GM21526 (cell line): ENCODE measurements around the gene SETBP1.

Experiments
- ATAC-seq: cut with Tn5 transposase; IDR thresholded peaks from one replicate; pipeline ENCODE4 v1.9.1; 2021; ENCODE audit warnings: moderate library complexity; ENCODE audit not compliant: unreplicated experiment, low FRiP score

The SETBP1 gene

GRCh38 chr18:44835703-44836102 lies 155.0 kb downstream of the SETBP1 start:
- ATAC-seq, result no peak

DNA sequence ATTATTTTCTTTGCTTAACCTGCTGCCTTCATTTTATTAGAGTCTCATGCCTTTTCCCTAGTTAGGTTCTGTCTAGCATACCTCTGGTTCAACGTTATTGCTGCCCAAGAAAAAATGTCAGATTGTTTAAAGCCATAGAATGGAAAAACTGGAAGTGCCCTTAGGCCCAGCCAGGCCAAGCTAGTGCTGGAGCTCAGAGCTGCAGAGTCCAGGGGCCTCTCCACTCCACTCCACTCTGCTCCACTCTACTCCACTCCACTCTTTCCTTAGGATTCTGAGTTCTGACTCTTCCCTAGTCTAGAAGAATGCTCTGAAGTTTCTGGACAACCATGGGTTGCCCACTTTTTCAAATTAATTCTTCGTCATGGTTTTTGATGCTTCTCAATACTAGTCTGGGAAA lies 155.6 kb downstream of the SETBP1 start:
- ATAC-seq, result no peak

DNA sequence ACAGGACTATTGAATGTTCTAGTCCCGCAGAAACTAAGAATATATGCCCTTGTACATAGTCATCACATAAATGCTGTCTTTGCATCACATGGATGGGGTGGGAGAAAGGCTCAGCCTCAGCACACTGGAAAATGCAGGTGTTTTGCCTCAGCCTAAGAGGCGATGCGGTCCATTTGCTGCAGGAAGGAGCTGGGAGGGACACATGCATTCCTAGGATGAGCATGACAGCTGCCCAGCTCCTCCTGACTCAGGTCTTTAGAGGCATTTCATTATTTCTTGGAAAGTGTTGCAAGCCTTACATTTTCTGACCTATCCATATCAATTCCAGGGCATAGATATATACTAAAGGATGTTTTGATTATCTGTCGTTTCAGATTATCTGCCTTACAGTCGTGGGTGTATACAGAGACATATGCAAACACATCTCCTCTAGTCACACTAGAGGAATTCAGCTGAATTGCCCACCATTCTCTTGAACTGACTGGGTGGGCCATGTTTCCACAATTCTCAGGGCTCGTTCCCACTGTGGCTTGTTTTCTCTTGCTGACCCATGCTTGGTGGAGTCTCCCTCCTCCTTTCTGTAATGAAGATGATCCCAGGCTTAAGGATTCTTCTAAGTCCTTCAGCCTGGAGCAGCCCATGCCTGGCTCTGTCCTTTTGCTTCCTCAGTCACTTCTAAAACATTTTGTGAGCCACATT lies 156.9 kb downstream of the SETBP1 start:
- ATAC-seq, result no peak

DNA sequence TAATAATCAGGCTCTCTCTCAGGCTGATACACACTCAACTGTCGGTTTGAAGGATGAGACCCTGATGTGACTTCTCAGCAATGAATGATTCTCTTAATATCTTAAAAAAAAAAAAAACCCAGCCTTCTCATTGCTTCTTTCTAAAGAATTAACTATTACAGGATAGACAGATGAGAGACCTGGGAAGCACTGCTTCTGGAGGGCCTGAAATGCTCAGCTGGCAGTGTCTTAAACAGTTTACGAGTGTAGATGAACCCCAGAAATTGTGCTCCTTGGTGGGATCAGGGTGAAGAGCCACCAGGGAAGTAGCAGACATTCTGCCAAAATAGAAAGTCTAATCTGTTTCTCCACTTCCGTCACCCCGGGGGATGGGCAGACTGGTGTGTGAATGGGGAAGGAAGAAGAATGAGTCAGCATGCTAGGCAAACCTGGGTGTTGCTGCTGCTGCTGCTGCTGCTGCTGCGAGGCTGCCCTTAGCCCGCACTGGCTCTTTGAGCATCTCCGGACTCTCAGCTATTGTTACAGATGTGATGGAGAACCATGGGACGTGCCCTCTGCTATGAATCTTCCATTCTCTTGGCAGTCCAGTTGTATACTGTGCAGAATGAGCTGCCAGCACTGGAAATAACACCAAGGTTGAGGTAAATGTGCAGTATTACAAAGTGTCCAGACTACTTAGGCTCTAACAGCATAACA lies 158.4 kb downstream of the SETBP1 start:
- ATAC-seq, result peak; percentile 99

DNA sequence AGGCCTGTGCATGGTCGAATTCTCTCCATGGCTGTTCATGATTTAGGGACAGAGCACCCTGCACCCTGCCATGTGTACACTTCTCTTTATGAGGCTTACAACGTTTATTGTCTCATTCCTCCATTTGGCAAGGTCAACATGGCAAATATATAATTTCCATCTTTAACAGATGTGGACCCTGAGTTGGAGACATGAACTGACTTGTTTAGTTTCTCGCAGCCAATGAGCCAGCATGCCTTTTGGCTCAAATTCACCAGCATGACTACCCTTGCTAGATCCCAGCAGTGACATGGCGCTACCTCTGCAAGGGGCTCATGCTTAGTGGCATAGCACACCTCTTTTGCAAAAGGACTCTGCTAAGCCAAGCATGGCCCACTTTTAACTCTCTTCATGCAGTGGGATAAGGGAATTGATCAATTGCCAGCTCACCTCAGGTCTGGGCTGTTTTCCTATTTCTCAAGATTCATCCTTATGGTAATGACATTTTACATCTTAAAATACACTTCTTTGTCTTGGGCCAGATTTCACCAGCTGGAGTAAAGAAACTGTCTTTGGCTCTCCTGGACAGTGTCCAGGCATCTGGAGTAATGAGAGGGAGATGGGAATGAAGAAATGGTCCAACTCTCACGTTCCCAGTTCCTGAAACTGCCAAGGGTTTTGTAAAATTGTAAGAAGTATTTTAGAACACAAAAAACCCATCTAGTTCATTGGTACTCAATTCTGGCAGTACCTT lies 159.5 kb downstream of the SETBP1 start:
- ATAC-seq, result no peak

- ATAC-seq, result no peak
Measured at GRCh38 chr18:44841221-44841620, 160.5 kb downstream of the SETBP1 start.

GRCh38 chr18:44841752-44842587 lies 161.3 kb downstream of the SETBP1 start:
- no peak for ATAC-seq

DNA sequence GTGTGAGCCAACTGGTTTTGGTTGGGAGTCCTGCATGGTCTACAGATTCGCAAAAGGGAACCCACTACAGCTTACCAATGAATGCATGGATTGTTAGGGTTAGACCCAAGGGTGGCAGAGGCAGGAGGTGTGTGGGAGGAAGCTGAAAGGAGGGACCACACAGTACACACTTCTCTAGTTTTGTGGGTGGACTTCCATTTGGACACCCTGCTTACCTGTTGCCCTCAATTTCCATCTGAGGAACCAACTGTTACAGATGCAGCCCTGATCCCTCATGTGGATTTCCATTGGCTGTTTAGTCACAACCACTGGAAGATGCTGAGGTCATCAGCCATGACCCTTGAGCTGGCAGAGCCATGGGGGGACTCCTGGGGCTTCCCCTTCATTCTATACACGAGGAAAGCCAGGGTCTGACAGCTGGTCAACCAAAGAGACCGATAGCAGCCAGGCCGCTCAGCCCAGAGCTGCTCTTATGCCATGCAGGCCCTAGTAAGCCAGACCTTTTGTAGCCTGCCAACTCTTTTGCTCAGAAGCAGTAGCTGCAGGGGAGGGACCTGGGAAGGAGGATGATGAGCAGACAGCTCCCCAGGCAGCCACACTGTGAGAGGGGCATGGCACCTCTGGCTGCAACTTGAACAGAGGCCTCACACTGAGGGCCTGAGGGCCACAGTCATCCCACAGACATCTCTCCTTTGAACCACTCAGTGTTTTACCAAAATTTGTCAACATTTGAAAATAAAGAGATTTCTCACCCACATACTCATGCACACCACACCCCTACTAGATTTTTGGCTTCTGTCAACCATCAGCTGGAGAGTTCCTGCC lies 162.1 kb downstream of the SETBP1 start:
- ATAC-seq, result no peak

DNA sequence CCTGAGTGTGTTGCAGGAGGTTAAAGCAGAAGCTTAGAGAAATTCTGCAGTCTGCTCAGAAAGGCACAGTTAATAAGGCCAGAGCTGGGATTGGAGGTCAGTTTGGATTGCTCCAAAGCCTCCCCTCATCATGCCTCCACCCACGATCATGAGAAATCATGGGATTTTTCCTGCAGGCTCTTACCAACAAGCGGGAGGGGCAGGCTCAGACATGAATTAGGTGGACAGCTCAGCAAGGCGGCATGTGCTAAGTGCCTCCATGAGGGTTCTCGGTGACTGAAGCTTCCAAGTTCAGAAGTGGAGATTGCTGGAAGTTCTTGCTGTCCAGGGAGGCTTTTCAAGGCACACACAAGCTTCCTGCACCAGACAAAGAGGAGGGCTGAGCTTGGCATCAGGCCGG lies 163.8 kb downstream of the SETBP1 start:
- ATAC-seq, result no peak

DNA sequence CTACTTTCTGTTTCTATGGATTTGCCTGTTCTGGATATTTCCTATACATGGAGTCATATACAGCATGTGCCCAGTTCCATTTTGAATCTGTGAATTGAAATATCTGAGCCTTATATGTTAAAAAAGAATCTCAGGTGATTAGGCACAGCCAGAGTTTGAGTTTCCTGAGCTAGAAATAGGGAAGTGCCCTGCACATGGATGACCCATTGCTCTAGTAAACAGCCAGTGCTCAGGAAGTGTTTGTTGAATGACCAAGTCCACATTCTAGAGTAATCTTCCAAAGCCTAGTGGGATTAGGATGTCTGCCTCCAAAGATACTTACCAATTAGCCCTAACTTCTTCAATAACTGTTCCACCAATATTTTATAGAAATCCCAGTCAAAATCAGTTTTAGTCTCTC lies 165.8 kb downstream of the SETBP1 start:
- no peak for ATAC-seq

GRCh38 chr18:44848644-44849335 lies 168.1 kb downstream of the SETBP1 start:
- ATAC-seq, result no peak

GRCh38 chr18:44849361-44849760 lies 168.7 kb downstream of the SETBP1 start:
- ATAC-seq, result no peak

DNA sequence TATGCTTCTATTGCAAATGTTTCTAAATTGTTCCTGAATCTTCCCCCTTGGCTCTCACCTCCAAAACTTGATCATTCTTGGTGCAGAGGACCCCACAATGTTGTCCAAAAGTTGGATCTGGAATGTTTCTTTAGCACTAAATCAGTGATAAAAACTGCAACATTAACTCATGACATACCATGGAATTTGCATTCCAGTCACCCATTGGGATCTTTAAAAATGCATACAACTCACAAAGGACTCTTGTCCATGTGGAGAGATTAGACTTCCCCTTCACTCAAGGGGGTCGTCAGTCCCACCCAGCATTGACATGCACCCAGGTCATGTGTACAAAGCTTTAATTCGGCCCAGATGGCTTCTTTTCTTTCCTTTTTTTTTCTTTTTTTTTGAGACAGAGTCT lies 169.3 kb downstream of the SETBP1 start:
- ATAC-seq, result no peak

- ATAC-seq, result no peak
Measured at GRCh38 chr18:44851856-44852621, 171.4 kb downstream of the SETBP1 start.

- no peak for ATAC-seq
Measured at GRCh38 chr18:44852818-44853217, 172.1 kb downstream of the SETBP1 start.

- ATAC-seq, result no peak
Measured at GRCh38 chr18:44853430-44853829, 172.7 kb downstream of the SETBP1 start.

- no peak for ATAC-seq
Measured at GRCh38 chr18:44855681-44856080, 175.0 kb downstream of the SETBP1 start.

DNA sequence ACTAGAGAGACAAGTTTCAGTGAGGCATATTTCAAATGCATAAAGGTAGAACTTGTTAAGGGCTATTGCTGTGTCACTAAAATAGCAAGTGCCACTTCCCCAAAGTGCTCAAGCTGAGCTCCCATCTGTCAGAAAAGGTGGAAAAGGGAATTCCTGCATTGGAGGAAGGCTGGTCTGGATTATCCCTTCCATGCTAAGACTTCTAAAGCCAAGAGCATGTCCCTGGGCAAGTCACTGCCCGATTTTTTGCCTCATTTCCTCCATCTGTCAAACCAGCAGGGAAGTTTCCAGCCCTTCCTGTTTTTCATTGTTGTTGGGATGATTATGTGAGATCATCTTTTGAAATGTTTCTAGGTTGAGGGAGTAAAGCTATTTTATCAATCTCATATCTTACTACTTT lies 175.5 kb downstream of the SETBP1 start:
- ATAC-seq, result no peak

GRCh38 chr18:44857081-44857480 lies 176.4 kb downstream of the SETBP1 start:
- no peak for ATAC-seq
